RWPE2 (cell line): ENCODE data around the gene HSPB6.

Experiments used
- ATAC-seq: fragments of 200-7000 bp; cut with Tn5 transposase; 3 replicates; pipeline ENCODE4 v1.9.1; 2021; ENCODE audit warnings: low read depth
- DNase-seq: peaks from one replicate; pipeline ENCODE4 v3.0.0-alpha.2; 2020; ENCODE audit warnings: low spot score
- H3K27ac ChIP-seq: fragments of 450-650 bp; 2 replicates; pipeline ENCODE4 v1.5.1; 2017; ENCODE audit warnings: mild to moderate bottlenecking; ENCODE audit not compliant: poor library complexity, severe bottlenecking
- H3K27me3 ChIP-seq: fragments of 250-450 bp; sonication (Bioruptor Pico); 2 replicates; pipeline ENCODE4 v1.5.1; 2021; ENCODE audit warnings: mild to moderate bottlenecking, moderate library complexity; ENCODE audit not compliant: insufficient read depth, poor library complexity, severe bottlenecking
- H3K36me3 ChIP-seq: fragments of 250-450 bp; sonication (Bioruptor Pico); 2 replicates; pipeline ENCODE4 v1.5.1; 2020; ENCODE audit warnings: low read depth, mild to moderate bottlenecking, moderate library complexity
- H3K4me1 ChIP-seq: fragments of 250-450 bp; sonication (Bioruptor Pico); 2 replicates; pipeline ENCODE4 v1.5.1; 2021; ENCODE audit warnings: mild to moderate bottlenecking, moderate library complexity; ENCODE audit not compliant: insufficient read depth, poor library complexity, severe bottlenecking
- H3K4me3 ChIP-seq: fragments of 250-450 bp; sonication (Bioruptor Pico); 2 replicates; pipeline ENCODE4 v1.5.1; 2021; ENCODE audit warnings: mild to moderate bottlenecking, moderate library complexity; ENCODE audit not compliant: severe bottlenecking
- H3K9me3 ChIP-seq: fragments of 250-450 bp; sonication (Bioruptor Pico); 2 replicates; pipeline ENCODE4 v1.5.1; 2021; ENCODE audit warnings: mild to moderate bottlenecking, moderate library complexity; ENCODE audit not compliant: severe bottlenecking
- TF ChIP-seq, protein P1 (sequence below): fragments of 450-650 bp; IDR thresholded peaks from one replicate; pipeline ENCODE4 v1.5.1; 2017; ENCODE audit warnings: mild to moderate bottlenecking, moderate library complexity; ENCODE audit not compliant: poor library complexity, severe bottlenecking

Gene HSPB6

DNA sequence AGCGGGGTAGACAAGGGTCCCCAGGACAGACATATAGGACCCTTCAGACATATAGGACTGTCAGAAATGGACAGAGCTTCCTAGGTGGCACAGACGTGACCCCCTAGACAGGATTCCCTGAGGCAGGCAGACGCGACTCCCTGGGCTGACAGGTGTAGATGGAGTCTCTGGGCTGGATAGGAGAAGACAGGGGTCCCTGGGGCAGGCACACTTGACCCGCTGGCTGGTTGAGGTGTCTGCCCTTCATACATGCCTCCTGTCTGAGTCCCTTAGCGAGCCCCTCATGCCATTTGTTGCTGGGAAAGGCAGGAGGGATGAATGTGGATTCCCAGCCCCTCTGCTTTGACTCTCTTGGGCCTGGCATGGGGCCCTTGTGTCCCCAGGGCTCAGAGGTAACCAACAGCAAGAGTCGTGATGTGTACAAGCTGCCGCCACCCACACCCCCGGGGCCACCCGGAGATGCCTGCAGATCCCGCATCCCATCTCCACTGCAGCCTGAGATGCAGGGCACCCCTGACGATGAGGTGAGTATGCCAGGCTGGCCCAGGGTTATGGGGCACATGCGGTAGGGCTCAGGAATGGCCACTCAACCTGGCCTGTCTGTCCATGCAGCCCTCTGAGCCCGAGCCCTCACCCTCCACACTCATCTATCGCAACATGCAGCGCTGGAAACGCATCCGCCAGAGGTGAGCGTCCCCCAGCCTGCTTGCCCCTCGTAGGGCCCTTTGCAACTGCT is 3.0 kb downstream of the HSPB6 start:
- H3K27ac ChIP-seq = no peak overlapping the region
- TF ChIP-seq, protein P1, sequence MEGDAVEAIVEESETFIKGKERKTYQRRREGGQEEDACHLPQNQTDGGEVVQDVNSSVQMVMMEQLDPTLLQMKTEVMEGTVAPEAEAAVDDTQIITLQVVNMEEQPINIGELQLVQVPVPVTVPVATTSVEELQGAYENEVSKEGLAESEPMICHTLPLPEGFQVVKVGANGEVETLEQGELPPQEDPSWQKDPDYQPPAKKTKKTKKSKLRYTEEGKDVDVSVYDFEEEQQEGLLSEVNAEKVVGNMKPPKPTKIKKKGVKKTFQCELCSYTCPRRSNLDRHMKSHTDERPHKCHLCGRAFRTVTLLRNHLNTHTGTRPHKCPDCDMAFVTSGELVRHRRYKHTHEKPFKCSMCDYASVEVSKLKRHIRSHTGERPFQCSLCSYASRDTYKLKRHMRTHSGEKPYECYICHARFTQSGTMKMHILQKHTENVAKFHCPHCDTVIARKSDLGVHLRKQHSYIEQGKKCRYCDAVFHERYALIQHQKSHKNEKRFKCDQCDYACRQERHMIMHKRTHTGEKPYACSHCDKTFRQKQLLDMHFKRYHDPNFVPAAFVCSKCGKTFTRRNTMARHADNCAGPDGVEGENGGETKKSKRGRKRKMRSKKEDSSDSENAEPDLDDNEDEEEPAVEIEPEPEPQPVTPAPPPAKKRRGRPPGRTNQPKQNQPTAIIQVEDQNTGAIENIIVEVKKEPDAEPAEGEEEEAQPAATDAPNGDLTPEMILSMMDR = no peak
- ATAC-seq (no peak), DNase-seq (peak; percentile 45)
- H3K4me3 ChIP-seq = no peak overlapping the region
- H3K9me3 ChIP-seq = no peaks in the 10 kb centered on the region
- no peaks in the 10 kb centered on the region for H3K36me3 ChIP-seq
- no peaks in the 10 kb centered on the region for H3K27me3 ChIP-seq
- no peaks in the 10 kb centered on the region for H3K4me1 ChIP-seq

GRCh38 chr19:35752746-35753350 is 4.0 kb downstream of the HSPB6 start:
- peak; percentile 42 for DNase-seq

DNA sequence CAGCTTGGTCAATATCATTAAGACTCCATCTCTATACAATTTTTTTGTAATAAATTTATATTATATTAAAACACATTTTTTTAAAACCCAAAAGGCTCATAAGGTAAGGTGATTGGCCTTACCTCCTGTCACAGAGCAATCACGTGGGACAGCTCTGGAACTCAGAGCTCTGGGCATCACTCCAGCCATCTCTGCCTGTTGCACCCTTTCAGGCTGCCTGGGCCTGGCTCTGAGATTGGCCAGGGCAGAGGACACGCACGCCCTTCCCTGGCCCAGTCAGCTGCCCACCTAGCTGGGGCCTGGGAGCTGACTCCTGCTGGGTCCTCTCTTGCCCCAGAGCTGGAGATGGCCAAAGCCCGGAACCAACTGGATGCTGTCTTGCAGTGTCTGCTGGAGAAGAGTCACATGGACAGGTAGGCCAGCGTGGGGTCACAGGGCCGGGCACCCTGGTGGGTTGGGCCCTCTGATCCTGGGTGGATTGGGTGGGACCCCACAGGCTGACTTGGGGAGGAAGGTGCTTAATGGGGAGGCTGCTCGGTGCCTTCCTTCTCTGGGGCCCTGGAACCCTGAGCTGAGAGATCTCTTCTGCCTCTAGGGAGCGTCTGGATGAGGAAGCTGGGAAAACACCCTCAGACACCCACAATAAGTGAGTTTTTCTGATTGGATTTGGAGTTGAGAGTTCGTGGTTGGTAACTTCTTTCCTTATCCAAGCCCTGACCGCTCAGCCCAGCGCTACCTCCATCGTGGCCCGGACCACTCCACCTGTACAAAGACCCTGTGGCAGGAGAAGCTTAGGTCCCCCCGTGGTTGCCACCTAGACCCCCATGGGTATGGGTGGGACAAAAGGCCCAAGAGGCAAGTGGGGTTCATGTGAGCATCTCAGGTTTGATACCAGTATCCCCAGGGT is 4.7 kb downstream of the HSPB6 start:
- Histone ChIP-seq H3K36me3 (no peaks in the 10 kb centered on the region), H3K4me3 (no peak overlapping the region), H3K9me3 (no peaks in the 10 kb centered on the region), H3K27ac (no peak overlapping the region), H3K27me3 (no peaks in the 10 kb centered on the region), H3K4me1 (no peaks in the 10 kb centered on the region)
- TF ChIP-seq, protein P1 = no peak
- no peak for ATAC-seq
- DNase-seq = peak; percentile 55

More at GRCh38 chr19:35752746-35753350, 4.0 kb downstream of the HSPB6 start:
- no peaks in the 10 kb centered on the region for H3K9me3 ChIP-seq
- H3K36me3 ChIP-seq = no peaks in the 10 kb centered on the region
- no peak for ATAC-seq
- H3K4me1 ChIP-seq = no peaks in the 10 kb centered on the region
- H3K27ac ChIP-seq = no peak overlapping the region
- TF ChIP-seq, protein P1 = no peak
- H3K4me3 ChIP-seq = no peak overlapping the region
- H3K27me3 ChIP-seq = no peaks in the 10 kb centered on the region

- H3K4me3 ChIP-seq = no peak overlapping the region
- peak; percentile 41 for DNase-seq
Measured at GRCh38 chr19:35750167-35750566, 6.7 kb downstream of the HSPB6 start.

More at GRCh38 chr19:35750167-35750566, 6.7 kb downstream of the HSPB6 start:
- TF ChIP-seq, protein P1 = no peak
- Histone ChIP-seq H3K27ac (no peak overlapping the region), H3K9me3 (no peaks in the 10 kb centered on the region), H3K4me1 (no peaks in the 10 kb centered on the region), H3K27me3 (no peaks in the 10 kb centered on the region), H3K36me3 (no peaks in the 10 kb centered on the region)
- ATAC-seq = no peak
